Brain microvascular endothelial cell (primary cell): Measurements from ENCODE around the gene APLP2.

Experiments
- DNase-seq: peaks from one replicate; pipeline ENCODE4 v3.0.0-alpha.2; 2020
- H3K27ac ChIP-seq: fragments of 250-450 bp; sonication (Bioruptor Pico); 2 replicates; pipeline ENCODE4 v1.5.1; 2020; ENCODE audit warnings: mild to moderate bottlenecking, moderate library complexity
- H3K27me3 ChIP-seq: fragments of 250-450 bp; sonication (Bioruptor Pico); replicated peaks from 2 replicates; pipeline ENCODE4 v1.5.1; 2020; ENCODE audit warnings: mild to moderate bottlenecking
- H3K36me3 ChIP-seq: fragments of 250-450 bp; sonication (Bioruptor Pico); replicated peaks from 2 replicates; pipeline ENCODE4 v1.5.1; 2020; ENCODE audit warnings: mild to moderate bottlenecking
- H3K4me3 ChIP-seq: 2 replicates; pipeline ENCODE4 v1.5.1; 2011; ENCODE audit warnings: low read depth, mild to moderate bottlenecking, control low read depth, low read length, moderate library complexity
- CTCF ChIP-seq: IDR thresholded peaks from 2 replicates; pipeline ENCODE4 v1.5.1; 2011; ENCODE audit warnings: low read depth, mild to moderate bottlenecking, moderate library complexity, low read length, control low read depth, inconsistent platforms; ENCODE audit errors: missing control alignments
- in situ Hi-C: cut with HindIII; loops from 2 replicates; pipeline ENCODE4 v1.10.0; 2017; ENCODE audit warnings: low sequenced_read_pairs, low pct_ligation_motif_present

The APLP2 gene

GRCh38 chr11:130114726-130115125, 45.0 kb downstream of the APLP2 start:
- in situ Hi-C loops: no loop called here
- no peak overlapping the region for H3K27ac ChIP-seq
- no peak overlapping the region for H3K4me3 ChIP-seq
- no peak for DNase-seq
- no peaks in the 10 kb centered on the region for H3K36me3 ChIP-seq
- no peaks in the 10 kb centered on the region for H3K27me3 ChIP-seq
- no peak for TF ChIP-seq CTCF

GRCh38 chr11:130115218-130115617, 45.5 kb downstream of the APLP2 start:
- DNase-seq: peak; percentile 61
- Histone ChIP-seq H3K27me3 (no peaks in the 10 kb centered on the region), H3K36me3 (no peaks in the 10 kb centered on the region), H3K4me3 (no peak overlapping the region), H3K27ac (no peak overlapping the region)
- in situ Hi-C loops: no loop called here
- no peak for TF ChIP-seq CTCF

GRCh38 chr11:130118165-130118564, 48.5 kb downstream of the APLP2 start:
- no peak overlapping the region for H3K27ac ChIP-seq
- H3K27me3 ChIP-seq: no peaks in the 10 kb centered on the region
- no peak overlapping the region for H3K4me3 ChIP-seq
- in situ Hi-C loops: no loop called here
- peaks cover 6% of the 10 kb centered on the region for H3K36me3 ChIP-seq
- no peak for DNase-seq
- no peak for TF ChIP-seq CTCF

GRCh38 chr11:130118636-130119387, 49.1 kb downstream of the APLP2 start:
- no peak for DNase-seq
- H3K4me3 ChIP-seq: no peak overlapping the region
- in situ Hi-C loops: no loop called here
- H3K27me3 ChIP-seq: no peaks in the 10 kb centered on the region
- H3K36me3 ChIP-seq: peaks cover 12% of the 10 kb centered on the region
- no peak overlapping the region for H3K27ac ChIP-seq
- TF ChIP-seq CTCF: no peak

- peaks cover 12% of the 10 kb centered on the region for H3K36me3 ChIP-seq
- in situ Hi-C loops: no loop called here
Observed at GRCh38 chr11:130120045-130120444, 50.4 kb downstream of the APLP2 start.

More at GRCh38 chr11:130120045-130120444, 50.4 kb downstream of the APLP2 start:
- no peaks in the 10 kb centered on the region for H3K27me3 ChIP-seq
- H3K27ac ChIP-seq: no peak overlapping the region
- no peak overlapping the region for H3K4me3 ChIP-seq
- TF ChIP-seq CTCF: no peak
- no peak for DNase-seq
